ENCODE data around the gene AGAP1. TPM values are rescaled to one million over a fixed set of nuclear protein-coding genes. Genes with fewer than 3 reads are reported as not detected.

The AGAP1 gene
- total RNA-seq, 2 donors from 2014 or later: 16.1 to 40.1 TPM

DNA sequence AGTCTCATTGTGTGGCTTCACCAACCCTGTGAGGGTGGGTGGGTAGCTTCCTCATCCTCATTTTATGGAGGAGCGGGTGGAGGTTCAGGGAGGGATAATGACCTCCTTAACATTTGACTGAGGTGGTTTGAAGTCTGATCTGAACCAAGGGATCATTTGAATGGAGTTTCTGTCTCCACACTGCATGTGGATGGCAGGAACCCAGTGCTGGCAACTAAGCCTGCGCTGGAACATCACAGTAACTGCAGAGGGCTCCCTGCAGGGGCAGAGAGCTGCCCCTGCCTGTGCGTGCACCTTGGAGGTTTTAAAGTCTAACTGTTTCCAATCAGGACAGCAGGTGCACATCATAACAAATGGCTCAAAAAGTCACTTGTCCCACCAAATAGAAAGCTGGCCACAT is 3.3 kb downstream of the AGAP1 start:
- Histone ChIP-seq H3K9me3 (no peaks in the 10 kb centered on the region), H3K4me1 (replicated peaks) (peaks cover 2% of the 10 kb centered on the region), H3K27ac (no peak overlapping the region), H3K27me3 (replicated peaks; ENCODE audit: insufficient read depth) (no peaks in the 10 kb centered on the region), H3K36me3 (no peaks in the 10 kb centered on the region), H3K4me3 (no peak overlapping the region)
- 83% methylated on average over 3 of the region's 3 CpGs for WGBS
- TF ChIP-seq, protein P1, sequence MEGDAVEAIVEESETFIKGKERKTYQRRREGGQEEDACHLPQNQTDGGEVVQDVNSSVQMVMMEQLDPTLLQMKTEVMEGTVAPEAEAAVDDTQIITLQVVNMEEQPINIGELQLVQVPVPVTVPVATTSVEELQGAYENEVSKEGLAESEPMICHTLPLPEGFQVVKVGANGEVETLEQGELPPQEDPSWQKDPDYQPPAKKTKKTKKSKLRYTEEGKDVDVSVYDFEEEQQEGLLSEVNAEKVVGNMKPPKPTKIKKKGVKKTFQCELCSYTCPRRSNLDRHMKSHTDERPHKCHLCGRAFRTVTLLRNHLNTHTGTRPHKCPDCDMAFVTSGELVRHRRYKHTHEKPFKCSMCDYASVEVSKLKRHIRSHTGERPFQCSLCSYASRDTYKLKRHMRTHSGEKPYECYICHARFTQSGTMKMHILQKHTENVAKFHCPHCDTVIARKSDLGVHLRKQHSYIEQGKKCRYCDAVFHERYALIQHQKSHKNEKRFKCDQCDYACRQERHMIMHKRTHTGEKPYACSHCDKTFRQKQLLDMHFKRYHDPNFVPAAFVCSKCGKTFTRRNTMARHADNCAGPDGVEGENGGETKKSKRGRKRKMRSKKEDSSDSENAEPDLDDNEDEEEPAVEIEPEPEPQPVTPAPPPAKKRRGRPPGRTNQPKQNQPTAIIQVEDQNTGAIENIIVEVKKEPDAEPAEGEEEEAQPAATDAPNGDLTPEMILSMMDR (IDR thresholded peaks at IDR 0.05): no peak
- TF ChIP-seq POLR2A (IDR thresholded peaks at IDR 0.05) (no peak), POLR2AphosphoS5 (IDR thresholded peaks at IDR 0.05) (no peak)
- no peak for DNase-seq (ENCODE audit: low spot score)
- intact Hi-C loops (cut with DNase I): loop anchor here (10.0 kb wide), 1 partner anchor 168 kb away; no protein-coding TSS in a partner anchor

DNA sequence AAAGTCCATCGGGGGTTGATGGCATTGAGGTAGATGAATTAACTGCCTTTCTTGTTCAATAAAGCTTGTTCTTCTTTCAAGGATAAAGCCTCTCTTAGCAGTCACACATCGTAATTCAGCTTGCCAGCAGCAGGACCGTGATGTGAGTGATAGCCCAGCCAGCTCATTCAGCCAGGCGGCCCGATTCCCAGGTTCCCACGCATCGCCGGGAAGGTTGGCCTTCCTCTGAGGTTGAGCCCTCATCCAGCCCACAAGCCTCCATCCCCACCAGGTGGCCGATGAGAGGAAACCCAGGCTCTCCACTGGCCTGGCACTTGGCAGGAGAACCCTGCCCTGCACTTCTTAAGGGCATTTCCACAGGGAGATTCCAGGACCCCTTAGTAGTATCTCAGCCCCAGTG is 4.7 kb downstream of the AGAP1 start:
- no peaks in the 10 kb centered on the region for H3K36me3 ChIP-seq
- WGBS: 63% methylated on average over 9 of the region's 9 CpGs
- no peaks in the 10 kb centered on the region for H3K9me3 ChIP-seq

DNA sequence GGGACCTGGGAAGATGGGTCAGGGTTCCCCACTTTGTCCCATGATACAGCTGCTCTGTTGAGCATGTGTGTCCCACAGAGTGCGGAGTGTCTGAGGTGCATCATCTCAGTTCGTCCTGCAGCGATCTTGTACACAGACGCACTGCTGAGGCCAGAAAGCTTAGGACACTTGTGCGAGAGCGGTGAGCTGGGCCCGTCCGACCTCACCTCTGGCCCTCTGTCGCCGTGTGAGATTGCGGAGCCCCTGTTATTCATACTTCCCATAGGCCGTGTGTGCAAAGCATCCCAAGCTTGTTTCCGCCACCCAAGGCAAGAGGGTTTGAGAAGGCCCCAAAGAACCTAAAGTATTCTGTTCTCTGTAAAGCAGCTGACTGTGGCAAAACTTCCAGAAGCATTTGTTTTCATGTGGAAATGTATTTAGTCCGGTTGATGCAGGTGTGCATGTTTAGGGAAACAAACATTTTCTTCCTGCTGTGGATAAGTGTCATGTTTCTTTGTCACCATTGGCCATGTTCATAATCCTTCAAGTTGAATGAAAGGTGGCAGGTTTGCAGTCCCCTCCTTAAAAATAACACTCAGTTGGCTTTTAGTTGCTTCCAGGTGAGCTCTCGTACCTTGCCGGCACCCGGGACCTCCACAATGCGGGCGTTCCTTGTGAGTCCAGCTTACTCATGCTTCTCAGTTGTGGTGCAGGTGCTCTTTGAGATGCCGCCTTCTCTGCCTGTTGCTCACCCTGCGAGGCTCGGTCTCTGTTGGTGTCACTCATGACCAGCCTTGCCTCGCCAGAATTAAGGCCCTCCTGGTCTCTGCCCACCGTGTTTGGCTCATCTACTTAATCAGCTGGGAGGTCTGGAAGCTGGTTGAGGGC is 5.3 kb downstream of the AGAP1 start:
- Histone ChIP-seq H3K36me3 (no peaks in the 10 kb centered on the region), H3K27ac (no peak overlapping the region), H3K4me1 (replicated peaks) (peaks cover 2% of the 10 kb centered on the region), H3K9me3 (no peaks in the 10 kb centered on the region), H3K4me3 (no peak overlapping the region), H3K27me3 (replicated peaks; ENCODE audit: insufficient read depth) (no peaks in the 10 kb centered on the region)
- intact Hi-C loops (cut with DNase I): loop anchor here (10.0 kb wide), 1 partner anchor 166 kb away; no protein-coding TSS in a partner anchor
- 88% methylated on average over 24 of the region's 24 CpGs for WGBS
- TF ChIP-seq POLR2A (IDR thresholded peaks at IDR 0.05) (no peak), POLR2AphosphoS5 (IDR thresholded peaks at IDR 0.05) (no peak)
- TF ChIP-seq, protein P1 (IDR thresholded peaks at IDR 0.05): no peak
- DNase-seq (ENCODE audit: low spot score): no peak

More for the DNA sequence above, 4.7 kb downstream of the AGAP1 start:
- TF ChIP-seq, protein P1 (IDR thresholded peaks at IDR 0.05): no peak
- TF ChIP-seq POLR2A (IDR thresholded peaks at IDR 0.05) (no peak), POLR2AphosphoS5 (IDR thresholded peaks at IDR 0.05) (no peak)
- Histone ChIP-seq H3K4me3 (no peak overlapping the region), H3K27me3 (replicated peaks; ENCODE audit: insufficient read depth) (no peaks in the 10 kb centered on the region), H3K4me1 (replicated peaks) (peaks cover 2% of the 10 kb centered on the region), H3K27ac (no peak overlapping the region)
- DNase-seq (ENCODE audit: low spot score): no peak
- intact Hi-C loops (cut with DNase I): loop anchor here (10.0 kb wide), 1 partner anchor 166 kb away; no protein-coding TSS in a partner anchor

DNA sequence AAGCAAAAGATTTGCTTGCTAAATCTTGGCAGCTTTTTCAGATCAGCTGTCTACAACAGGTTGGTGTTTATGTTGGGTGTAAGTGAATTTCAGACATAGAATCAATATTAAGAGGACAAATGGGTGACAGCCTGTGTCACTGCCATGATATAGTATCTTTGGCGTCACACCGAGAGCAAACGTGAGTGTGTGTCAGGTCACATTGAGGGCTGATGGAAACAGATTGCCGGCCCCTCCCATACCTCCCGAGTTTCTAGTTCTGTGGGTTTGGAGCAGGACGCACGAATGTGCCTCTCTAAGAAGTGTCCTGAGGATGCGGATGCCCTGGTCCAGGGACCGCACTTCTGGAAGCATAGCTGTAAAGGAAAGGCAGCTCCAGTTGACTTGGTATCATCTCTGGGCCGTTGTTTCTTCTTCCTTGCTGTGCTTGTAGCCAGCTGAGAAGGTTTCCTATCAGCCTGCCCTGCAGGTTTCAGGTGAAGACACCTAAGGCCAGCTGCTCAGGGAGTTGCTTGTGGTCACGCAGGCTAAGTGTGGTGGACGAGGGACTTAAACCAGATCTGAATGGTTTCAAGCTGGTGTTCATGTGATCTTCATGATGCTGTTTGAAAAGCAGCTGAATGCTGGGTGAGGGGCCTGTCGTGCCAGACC is 6.4 kb downstream of the AGAP1 start:
- H3K4me3 ChIP-seq: no peak overlapping the region
- intact Hi-C loops (cut with DNase I): no loop called here
- no peaks in the 10 kb centered on the region for H3K36me3 ChIP-seq
- H3K4me1 ChIP-seq (replicated peaks): peaks cover 2% of the 10 kb centered on the region
- H3K27ac ChIP-seq: no peak overlapping the region
- DNase-seq (ENCODE audit: low spot score): no peak
- no peak for TF ChIP-seq POLR2AphosphoS5 (IDR thresholded peaks at IDR 0.05)
- TF ChIP-seq, protein P1 (IDR thresholded peaks at IDR 0.05): no peak
- TF ChIP-seq POLR2A (IDR thresholded peaks at IDR 0.05): no peak
- no peaks in the 10 kb centered on the region for H3K27me3 ChIP-seq (replicated peaks; ENCODE audit: insufficient read depth)
- no peaks in the 10 kb centered on the region for H3K9me3 ChIP-seq
- WGBS: 82% methylated on average over 13 of the region's 13 CpGs
